Measurements from ENCODE around the gene USP5. TPM values are rescaled to one million over a fixed set of nuclear protein-coding genes. Genes with fewer than 3 reads are reported as not detected.

The USP5 gene
- total RNA-seq, 1 experiment from 2014 or later: 175 TPM

- Histone ChIP-seq H3K9ac (ENCODE audit: low read length) (no peak overlapping the region), H3K9me3 (ENCODE audit: control insufficient read depth in 1 of 2, insufficient read depth in 1 of 2, low read depth in 1 of 2, low read length in 2 of 2) (no peaks in the 10 kb centered on the region), H3K79me2 (ENCODE audit: insufficient read depth, low read length) (no peaks in the 10 kb centered on the region; the same call in 1 of the 2 replicates), H2AFZ (ENCODE audit: low read depth, low read length, poor library complexity, severe bottlenecking) (no peak overlapping the region), H3K4me1 (ENCODE audit: control insufficient read depth in 1 of 2, insufficient read depth in 2 of 2, low read length in 2 of 2) (peaks cover 3 to 5% of the 10 kb centered on the region in 2 experiments; a peak in 3 of 4 replicates), H3K9me2 (ENCODE audit: insufficient read depth) (no peaks in the 10 kb centered on the region), H3K27me3 (ENCODE audit: insufficient read depth, low read length) (no peaks in the 10 kb centered on the region), H4K20me1 (ENCODE audit: insufficient read depth) (no peaks in the 10 kb centered on the region), H3K4me2 (ENCODE audit: low read length) (no peak overlapping the region), H3K36me3 (ENCODE audit: control insufficient read depth in 1 of 2, insufficient read depth in 2 of 2, low read length in 2 of 2) (peaks cover 60 to 68% of the 10 kb centered on the region in 2 experiments), H3K27ac (ENCODE audit: low read depth, low read length) (no peak overlapping the region), H3K4me3 (replicated peaks in 1 of 2; ENCODE audit: low read depth in 1 of 2, low read length in 2 of 2) (no peak overlapping the region)
- RAD21 ChIA-PET (ENCODE audit: low non-redundant PET in 1 of 2, low total read pairs in 2 of 2, uncharacterized antibody in 2 of 2, unreplicated experiment in 2 of 2): no interaction called here
- intact Hi-C loops (cut with micrococcal nuclease): no loop called here
- DNase-seq (ENCODE audit: low read depth, low spot score) (no peak), ATAC-seq (no peak)
- POLR2A ChIA-PET: interaction anchor here (0.9 kb wide), 1 partner anchor 9 kb away, joined by 4 read pairs; the partner anchor contains the start of gene USP5
- TF ChIP-seq YY1 (IDR thresholded peaks at IDR 0.05; ENCODE audit: extremely low read depth, insufficient replicate concordance, low read depth, low read length) (no peak), ZFX (IDR thresholded peaks at IDR 0.05) (no peak), CTCF (IDR thresholded peaks at IDR 0.05 in 2 of 3, conservative IDR thresholded peaks at IDR 0.05 in 1 of 3; ENCODE audit: borderline replicate concordance in 1 of 3, insufficient read depth in 1 of 3, low read depth in 2 of 3, low read length in 2 of 3) (no peak), ELF1 (IDR thresholded peaks at IDR 0.05; ENCODE audit: borderline replicate concordance, low read depth) (no peak), TCF7L2 (IDR thresholded peaks at IDR 0.05; ENCODE audit: borderline replicate concordance, extremely low read depth, insufficient read depth, insufficient read length) (no peak), EZH2 (IDR thresholded peaks at IDR 0.05) (no peak), JUND (IDR thresholded peaks at IDR 0.05) (no peak), CEBPB (IDR thresholded peaks at IDR 0.05; ENCODE audit: low read depth) (no peak), EZH2phosphoT487 (IDR thresholded peaks at IDR 0.05; ENCODE audit: borderline replicate concordance) (no peak), ZBTB33 (IDR thresholded peaks at IDR 0.05; ENCODE audit: extremely low read depth, insufficient replicate concordance, low read length) (no peak), ATF3 (IDR thresholded peaks at IDR 0.05) (no peak), SRF (IDR thresholded peaks at IDR 0.05; ENCODE audit: low read depth) (no peak), POLR2A (IDR thresholded peaks at IDR 0.05; ENCODE audit: borderline replicate concordance, extremely low read depth, insufficient read depth, insufficient read length) (no peak), FOSL1 (IDR thresholded peaks at IDR 0.05; ENCODE audit: low read depth) (no peak), CBX3 (IDR thresholded peaks at IDR 0.05; ENCODE audit: low read depth) (no peak), EGR1 (IDR thresholded peaks at IDR 0.05; ENCODE audit: low read depth) (no peak), MAX (IDR thresholded peaks at IDR 0.05) (no peak), SP1 (IDR thresholded peaks at IDR 0.05; ENCODE audit: low read depth) (no peak), SIN3A (IDR thresholded peaks at IDR 0.05; ENCODE audit: low read depth) (no peak)
- no TSS peak for BruUV-seq (replicated peaks)
- CTCF ChIA-PET: interaction anchor here (0.7 to 1.0 kb wide), 2 partner anchors 9 to 11 kb away, joined by 3 read pairs; no protein-coding TSS in a partner anchor
These were observed 9.0 kb downstream of the USP5 start for GRCh38 chr12:6860942-6861341.
